Adrenal gland (tissue), 19 donors: ENCODE data around the gene FOXJ3. TPM values are rescaled to one million over a fixed set of nuclear protein-coding genes. Genes with fewer than 3 reads are reported as not detected.

Experiments used
- DNase-seq, 7 donors: peaks; one replicate each; pipeline ENCODE4 v3.0.0-alpha.2; 2019 to 2020
- H3K27ac ChIP-seq, 5 donors: fragments of 200-600 bp; sonication (generic) in 4 of 5; 1 replicate in 3 of 5; 2 replicates in 2 of 5; pipeline versions ENCODE4 v1.5.1 to v1.8.0; 2016 to 2020; ENCODE audit warnings: mild to moderate bottlenecking in 1 of 5
- H3K27me3 ChIP-seq: fragments of 200-600 bp; 2 replicates; pipeline ENCODE4 v1.8.0; 2021
- H3K36me3 ChIP-seq, 2 donors: fragments of 200-600 bp; replicated peaks in 1 of 2; 1 replicate in 1 of 2; 2 replicates in 1 of 2; pipeline versions ENCODE4 v1.5.1 to v1.8.0; 2018 to 2022
- H3K4me1 ChIP-seq, 2 donors: fragments of 200-600 bp; replicated peaks in 1 of 2; 1 replicate in 1 of 2; 2 replicates in 1 of 2; pipeline versions ENCODE4 v1.5.1 to v1.8.0; 2018 to 2021
- H3K4me3 ChIP-seq, 4 donors: fragments of 200-600 bp; sonication (generic) in 3 of 4; one replicate each; pipeline ENCODE4 v1.5.1; 2016 to 2018
- H3K9me3 ChIP-seq, 3 donors: fragments of 200-600 bp; sonication (generic) in 1 of 3; replicated peaks in 1 of 3; 1 replicate in 2 of 3; 2 replicates in 1 of 3; pipeline versions ENCODE4 v1.5.1 to v1.8.0; 2016 to 2021
- POLR2A ChIP-seq, 2 donors: fragments of 450-650 bp; IDR thresholded peaks; one replicate each; pipeline ENCODE4 v1.6.1; 2017; ENCODE audit warnings: antibody characterized with exemption in 2 of 2, mild to moderate bottlenecking in 2 of 2, moderate library complexity in 1 of 2
- WGBS, 4 donors: extraction: QIAGEN DNeasy Blood & Tissue Kit in 2 of 4; methylation state at CpG; one replicate each; pipeline versions ENCODE4 v1.1.5 to v1.1.7; 2013 to 2017; 5-methylcytosine and 5-hydroxymethylcytosine counted together
- intact Hi-C, 2 donors: fragments of 100-400 bp; cut with DNase I; formaldehyde crosslinking; loops; one replicate each; pipeline versions ENCODE4 v1.14.1 to v1.15.0; 2022 to 2023
- long read RNA-seq, 10 donors: library from polyadenylated mRNA in 3 of 10; unstranded in 2 of 10; stranded (forward) in 1 of 10; transcript quantifications; one replicate each; pipeline ENCODE4 v2.0.0 and lab custom pipeline, GENCODE V29; 2021 to 2026
- polyA plus RNA-seq, 3 donors: library from polyadenylated mRNA; stranded (reverse); fragments of 200-250 nt in 2 of 3; fragments of 350-450 nt in 1 of 3; fragmentation: Illumina TruSeq in 1 of 3; extraction: RNeasy Lipid Tissue Mini Kit (QIAGEN cat#74804) in 1 of 3; gene quantifications; one replicate each; pipeline ENCODE4 v1.2.3, GENCODE V29; 2013 to 2014
- total RNA-seq, 9 donors: library from RNA; depleted of rRNA in 4 of 9; stranded (reverse); fragments of >200 nt in 4 of 9; fragments of 120-200 nt in 1 of 9; fragmentation: NEBNext Ultra II Directional in 1 of 9; extraction: Animal tissue kit (Norgen Biotek cat#: 25700) in 1 of 9; gene quantifications; one replicate each; pipeline versions ENCODE4 v1.1.0 to v1.2.4, GENCODE V29; 2013 to 2023
- TF ChIP-seq, protein P1 (sequence below), 6 experiments: fragments of 450-650 bp in 4 of 6; fragments of 200-600 bp in 2 of 6; sonication (generic) in 1 of 6; IDR thresholded peaks; 1 replicate in 5 of 6; 2 replicates in 1 of 6; pipeline versions ENCODE4 v1.5.1 to v1.8.0; 2016 to 2021; ENCODE audit warnings: antibody characterized with exemption in 6 of 6, mild to moderate bottlenecking in 2 of 6, moderate library complexity in 1 of 6
- donor health status: healthy with polysubstance abuse.
- donor health status: Bipolar disorder and iron deficiency.
- donor health status: DM: yes; HTN: yes; CAD: no.
- donor health status: DM: no; HTN: no; CAD: no.
- donor health status: DM: no; HTN: no; CAD: no.
- donor health status: DM: yes; HTN: yes; CAD: no.

The FOXJ3 gene
- 10 to 100 TPM; 19.7 to 58.5 (median 33.5) TPM for total RNA-seq
- polyA plus RNA-seq = 10 to 100 TPM in 2 of 3 donors, 1 to 10 TPM in 1; 8.4 to 36.1 (median 10.2) TPM
- long read RNA-seq, donor 1, full-length matches to known transcripts = 4 of 4 reads
- long read RNA-seq, donor 1, partial matches to known transcripts = 0 of 4 reads
- long read RNA-seq, donor 1, other reads (novel, unspliced or antisense) = 0 of 4 reads
- long read RNA-seq, donor 2, transcript FOXJ3-207 (8 exons, 1,326 nt) = major isoform, 6 of 6 reads
- long read RNA-seq, donor 2, partial matches to known transcripts = 0 of 6 reads
- long read RNA-seq, donor 2, other reads (novel, unspliced or antisense) = 0 of 6 reads
- long read RNA-seq, donor 3, full-length matches to known transcripts = 4 of 4 reads
- long read RNA-seq, donor 3, partial matches to known transcripts = 0 of 4 reads
- long read RNA-seq, donor 3, other reads (novel, unspliced or antisense) = 0 of 4 reads
- long read RNA-seq, donor 4, partial matches to known transcripts = 3 of 5 reads
- long read RNA-seq, donor 4, other reads (novel, unspliced or antisense) = 2 of 5 reads
- long read RNA-seq, donor 5, full-length matches to known transcripts = 6 of 11 reads
- long read RNA-seq, donor 5, partial matches to known transcripts = 1 of 11 reads
- long read RNA-seq, donor 5, other reads (novel, unspliced or antisense) = 4 of 11 reads
- long read RNA-seq, donor 6, partial matches to known transcripts = 1 of 2 reads
- long read RNA-seq, donor 6, other reads (novel, unspliced or antisense) = 1 of 2 reads
- long read RNA-seq, donor 7, partial matches to known transcripts = 0 of 2 reads
- long read RNA-seq, donor 7, other reads (novel, unspliced or antisense) = 0 of 2 reads
- long read RNA-seq, donor 8, full-length matches to known transcripts = 3 of 3 reads
- long read RNA-seq, donor 8, partial matches to known transcripts = 0 of 3 reads
- long read RNA-seq, donor 8, other reads (novel, unspliced or antisense) = 0 of 3 reads
- long read RNA-seq, donor 9, partial matches to known transcripts = 5 of 5 reads
- long read RNA-seq, donor 9, other reads (novel, unspliced or antisense) = 0 of 5 reads
- long read RNA-seq, donor 10, full-length matches to known transcripts = 3 of 3 reads
- long read RNA-seq, donor 10, partial matches to known transcripts = 0 of 3 reads
- long read RNA-seq, donor 10, other reads (novel, unspliced or antisense) = 0 of 3 reads

DNA sequence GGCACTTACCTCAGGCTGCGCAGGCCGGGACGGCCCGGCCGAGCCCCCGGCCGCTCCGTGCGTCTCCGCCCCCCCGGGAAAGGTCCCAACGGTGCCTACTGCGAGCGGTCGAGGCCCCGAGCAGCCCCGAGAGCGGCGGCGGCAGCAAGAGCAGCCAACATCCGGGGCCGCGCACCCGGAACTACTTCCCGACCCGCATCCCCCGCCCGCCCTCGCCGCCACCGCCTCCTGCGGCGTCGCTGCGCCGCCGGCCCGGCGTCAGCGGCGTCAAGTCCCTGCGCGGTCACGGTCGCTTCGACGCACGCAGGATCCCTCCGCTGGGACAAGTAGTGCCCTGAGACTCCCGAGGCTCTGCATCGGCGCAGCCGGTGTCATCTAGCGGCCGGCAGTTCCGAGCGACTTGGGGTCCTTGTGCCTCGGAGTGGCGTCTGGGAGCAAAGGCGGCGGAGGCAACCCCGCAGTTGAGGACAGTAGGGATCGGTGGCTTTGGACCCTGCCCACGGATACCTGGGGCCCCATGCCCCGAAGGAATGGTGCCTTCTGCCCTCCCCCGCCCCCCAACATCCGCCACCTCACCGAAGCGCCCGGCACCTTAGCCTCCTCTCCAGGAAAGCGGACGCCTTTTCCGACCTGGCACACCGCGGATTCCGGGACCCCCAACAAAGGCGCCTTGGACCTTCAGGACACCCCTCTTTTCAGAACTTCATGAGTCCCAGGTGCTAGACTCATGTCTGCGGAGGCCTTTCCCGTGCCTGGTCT lies at the start of gene FOXJ3:
Gene FOXJ3 (minus strand): TSS at position 186 of the 759 bp plus-strand sequence. CDS start 24,142 bp downstream, outside the sequence.
- 0 to 1% (median 1%) methylated on average over 3 to 79 of the region's 79 CpGs for WGBS, 4 donors
- Histone ChIP-seq H3K9me3 (no peaks in the 10 kb centered on the region), H3K4me3 (peak within 1 kb of the TSS; percentile 74 to 98 (median 98)), H3K36me3 (no peaks in the 10 kb centered on the region), H3K27ac (peak within 1 kb of the TSS in 4 of 5 donors; percentile 85 to 97 (median 90)), H3K4me1 (peaks cover 18 to 28% of the 10 kb centered on the region in 2 donors), H3K27me3 (no peaks in the 10 kb centered on the region)
- intact Hi-C loops = loop anchor here in 1 of 2 donors (10.0 kb wide), 2 partner anchors 70 to 160 kb away; no protein-coding TSS in a partner anchor
- DNase-seq = peak; percentile 90 to 97 (median 95)
- TF ChIP-seq, protein P1, sequence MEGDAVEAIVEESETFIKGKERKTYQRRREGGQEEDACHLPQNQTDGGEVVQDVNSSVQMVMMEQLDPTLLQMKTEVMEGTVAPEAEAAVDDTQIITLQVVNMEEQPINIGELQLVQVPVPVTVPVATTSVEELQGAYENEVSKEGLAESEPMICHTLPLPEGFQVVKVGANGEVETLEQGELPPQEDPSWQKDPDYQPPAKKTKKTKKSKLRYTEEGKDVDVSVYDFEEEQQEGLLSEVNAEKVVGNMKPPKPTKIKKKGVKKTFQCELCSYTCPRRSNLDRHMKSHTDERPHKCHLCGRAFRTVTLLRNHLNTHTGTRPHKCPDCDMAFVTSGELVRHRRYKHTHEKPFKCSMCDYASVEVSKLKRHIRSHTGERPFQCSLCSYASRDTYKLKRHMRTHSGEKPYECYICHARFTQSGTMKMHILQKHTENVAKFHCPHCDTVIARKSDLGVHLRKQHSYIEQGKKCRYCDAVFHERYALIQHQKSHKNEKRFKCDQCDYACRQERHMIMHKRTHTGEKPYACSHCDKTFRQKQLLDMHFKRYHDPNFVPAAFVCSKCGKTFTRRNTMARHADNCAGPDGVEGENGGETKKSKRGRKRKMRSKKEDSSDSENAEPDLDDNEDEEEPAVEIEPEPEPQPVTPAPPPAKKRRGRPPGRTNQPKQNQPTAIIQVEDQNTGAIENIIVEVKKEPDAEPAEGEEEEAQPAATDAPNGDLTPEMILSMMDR (IDR thresholded peaks at IDR 0.05) = peak in 1 of 6 experiments; percentile 32
- peak; percentile 56 to 84 for TF ChIP-seq POLR2A (IDR thresholded peaks at IDR 0.05)

DNA sequence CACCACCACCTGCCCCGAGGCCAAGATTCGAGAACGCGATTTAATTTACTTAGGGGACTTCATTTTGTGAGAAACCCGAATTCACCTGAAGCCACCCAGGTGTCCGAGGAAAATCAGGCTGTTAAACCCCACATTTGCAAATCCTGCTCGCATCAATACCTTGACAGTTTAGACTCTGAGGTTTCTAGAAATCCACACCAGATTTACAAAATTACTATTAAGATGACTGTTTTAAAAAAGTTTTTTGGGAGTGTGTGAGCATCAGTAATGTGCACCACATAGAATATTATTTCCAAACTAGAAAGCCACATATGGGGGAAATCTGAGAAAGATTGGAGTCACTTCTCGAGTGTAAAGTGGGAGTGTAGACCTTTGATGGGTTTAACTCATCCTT lies 46.2 kb upstream of the FOXJ3 start:
- Histone ChIP-seq H3K36me3 (no peaks in the 10 kb centered on the region), H3K27me3 (peaks cover 26% of the 10 kb centered on the region), H3K9me3 (no peaks in the 10 kb centered on the region), H3K4me3 (peak overlapping the region in 1 of 4 donors; percentile 71), H3K4me1 (peaks cover 5 to 12% of the 10 kb centered on the region in 2 donors), H3K27ac (no peak overlapping the region)
- intact Hi-C loops = no loop called here
- 18 to 39% (median 21%) methylated on average over 3 to 8 of the region's 8 CpGs for WGBS, 4 donors
- TF ChIP-seq POLR2A (IDR thresholded peaks at IDR 0.05) = no peak
- TF ChIP-seq, protein P1 (IDR thresholded peaks at IDR 0.05) = no peak
- no peak for DNase-seq

DNA sequence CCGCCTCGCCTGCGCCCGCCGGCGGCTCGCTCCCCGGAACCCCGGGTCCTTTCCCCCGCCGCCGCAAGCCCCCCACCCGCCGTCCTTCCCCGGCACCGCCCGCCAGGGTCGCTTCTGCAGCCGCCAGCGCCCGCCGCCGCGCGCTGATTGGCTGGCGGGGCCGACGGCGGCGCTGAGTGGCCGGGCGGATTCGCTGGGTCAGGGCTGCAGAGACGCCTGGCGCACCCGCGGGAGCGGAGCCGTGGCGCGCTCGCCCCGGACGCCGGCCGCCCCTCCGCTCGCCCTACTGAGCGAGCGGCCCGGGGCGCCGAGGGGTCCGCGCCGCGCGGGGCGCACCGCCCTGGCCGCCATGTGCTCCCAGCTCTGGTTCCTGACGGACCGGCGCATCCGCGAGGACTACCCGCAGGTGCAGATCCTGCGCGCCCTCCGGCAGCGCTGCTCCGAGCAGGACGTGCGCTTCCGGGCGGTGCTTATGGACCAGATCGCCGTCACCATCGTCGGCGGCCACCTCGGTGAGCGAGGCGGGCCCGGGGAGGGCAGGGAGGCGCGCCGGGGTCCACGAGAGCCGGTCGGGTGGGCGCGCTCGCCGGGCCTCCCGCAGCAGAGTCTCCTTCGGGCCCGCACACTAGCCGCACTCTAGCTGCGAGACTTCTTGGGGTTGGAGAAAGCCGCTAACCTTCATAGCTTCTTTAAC lies 45.7 kb upstream of the FOXJ3 start, which contains the start of gene RIMKLA:
Gene RIMKLA (plus strand): TSS at position 207 of the 694 bp plus-strand sequence. CDS start 143 bp downstream, at position 350.
- Histone ChIP-seq H3K27me3 (peaks cover 26% of the 10 kb centered on the region), H3K4me3 (peak within 1 kb of the TSS in 3 of 4 donors; percentile 23 to 71 (median 25)), H3K9me3 (no peaks in the 10 kb centered on the region), H3K4me1 (peaks cover 5 to 12% of the 10 kb centered on the region in 2 donors), H3K36me3 (no peaks in the 10 kb centered on the region), H3K27ac (no peak within 1 kb of the TSS)
- TF ChIP-seq, protein P1 (IDR thresholded peaks at IDR 0.05) = no peak
- 1% methylated on average over 28 to 101 of the region's 101 CpGs; no CpG with 5 or more reads in 1 of the 4 donors for WGBS, 4 donors
- peak; percentile 21 to 61 (median 42) for DNase-seq
- intact Hi-C loops = no loop called here
